ENCODE data around the gene KLHL29.

The KLHL29 gene

DNA sequence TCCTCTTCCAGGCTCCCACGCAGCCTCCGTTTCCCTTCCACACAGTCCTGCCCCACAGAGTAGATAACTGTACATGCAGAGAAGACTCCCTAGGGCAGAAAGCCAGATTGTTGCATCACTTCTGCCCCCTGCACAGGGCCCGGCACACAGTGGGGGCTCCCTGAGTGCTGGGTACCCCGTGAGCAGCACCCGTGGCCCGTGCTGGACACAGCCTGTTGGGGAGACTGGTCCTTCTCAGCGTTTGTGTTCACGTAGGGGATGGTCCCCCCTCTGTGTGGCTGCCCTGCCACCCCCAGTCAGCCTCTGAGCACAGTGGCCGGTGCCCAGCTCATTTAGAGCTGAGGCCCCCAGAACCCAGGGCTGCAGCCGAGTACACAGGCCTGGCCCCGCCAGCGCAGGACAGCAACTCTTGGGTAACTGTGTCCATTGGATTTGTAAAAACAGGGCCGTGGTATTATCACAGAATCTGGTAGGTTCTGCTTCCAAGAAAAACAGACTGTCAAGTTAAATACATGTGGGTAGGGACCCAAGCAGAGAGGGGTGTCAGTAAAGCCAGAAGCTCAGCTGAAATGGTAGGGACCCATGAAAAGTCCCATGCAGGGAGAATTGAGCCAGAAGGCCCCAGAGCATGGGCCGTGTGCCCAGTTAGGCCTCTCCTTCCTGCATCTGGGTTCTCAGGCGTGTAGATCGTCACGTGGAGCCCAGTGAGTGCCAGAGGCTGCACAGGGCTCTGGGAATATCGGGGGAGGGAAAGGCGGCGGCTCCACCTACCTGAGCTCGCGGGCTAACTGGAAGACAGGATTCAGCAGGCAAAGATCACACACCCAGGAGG lies 284.6 kb downstream of the KLHL29 start:
- no peak for DNase-seq

DNA sequence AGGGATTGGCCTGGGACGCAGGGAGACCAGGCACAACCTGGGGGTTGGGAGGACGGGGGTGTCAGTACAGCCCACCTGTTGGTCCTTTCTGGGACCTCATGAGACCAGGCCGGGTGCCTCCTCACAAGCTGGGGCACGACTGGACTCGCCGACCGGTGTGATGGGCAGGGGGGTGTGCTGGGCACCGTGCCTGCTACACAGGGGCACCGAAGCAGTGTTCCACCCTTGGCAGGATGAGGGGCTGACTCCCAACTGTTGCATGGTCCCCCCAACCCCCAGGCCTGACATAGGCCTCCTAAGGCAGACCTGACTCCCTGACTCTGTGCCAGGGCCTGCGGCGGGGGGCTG lies 285.2 kb downstream of the KLHL29 start:
- DNase-seq = no peak

DNA sequence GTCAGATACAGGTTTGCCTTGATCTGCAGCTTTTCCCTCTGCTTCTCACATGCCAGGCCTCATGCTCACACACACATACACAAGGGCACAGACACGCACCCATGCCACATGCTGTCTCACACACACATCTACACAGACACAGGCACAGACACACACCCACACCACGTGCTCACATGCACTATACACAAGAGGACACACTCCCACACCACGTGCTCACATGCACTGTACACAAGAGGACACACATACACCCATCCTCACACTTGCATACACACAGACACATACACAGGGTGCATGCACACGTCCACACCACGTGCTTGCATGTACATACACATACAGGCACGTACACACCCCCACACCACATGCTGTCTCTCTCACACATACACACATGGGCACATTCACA lies 288.1 kb downstream of the KLHL29 start:
- no peak for DNase-seq

DNA sequence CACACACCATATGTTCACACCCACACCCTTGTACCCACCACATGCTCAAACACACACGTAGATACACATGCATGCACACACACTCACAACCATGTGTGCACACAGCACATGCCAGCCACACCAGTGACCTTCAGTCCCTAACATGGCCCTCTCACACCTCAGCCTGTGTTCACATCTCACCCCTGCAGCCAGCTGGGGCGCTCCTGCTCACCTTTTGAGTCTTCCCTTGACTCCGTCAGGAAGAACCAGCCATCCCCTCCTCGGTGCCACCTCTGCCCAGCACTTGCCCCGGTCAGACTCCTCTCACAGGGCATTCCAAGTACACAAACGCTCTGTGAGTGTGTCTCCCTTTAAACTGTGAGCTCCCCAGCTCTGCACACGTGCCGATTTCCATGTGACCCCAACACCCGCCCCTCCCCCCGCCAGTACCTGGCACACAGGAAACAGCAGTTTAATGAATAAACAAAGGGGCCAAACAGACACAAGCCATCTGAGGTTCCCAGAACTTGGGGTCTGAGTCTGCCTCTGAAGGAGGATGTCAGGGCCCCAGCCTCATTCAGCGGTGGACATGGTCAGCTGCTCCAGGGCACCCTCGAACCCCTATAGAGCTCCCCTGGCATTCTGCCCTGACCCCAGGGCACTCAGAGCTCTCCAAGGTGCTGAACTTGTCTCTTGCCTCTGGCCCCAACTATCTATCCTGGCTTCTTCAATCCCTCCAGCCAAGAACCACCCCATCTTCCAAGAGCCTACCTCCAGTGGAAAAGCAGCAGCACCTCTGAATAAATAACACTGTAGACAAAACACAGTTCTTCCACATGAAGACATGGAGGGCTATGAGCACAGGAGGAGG lies 289.1 kb downstream of the KLHL29 start:
- DNase-seq = no peak

DNA sequence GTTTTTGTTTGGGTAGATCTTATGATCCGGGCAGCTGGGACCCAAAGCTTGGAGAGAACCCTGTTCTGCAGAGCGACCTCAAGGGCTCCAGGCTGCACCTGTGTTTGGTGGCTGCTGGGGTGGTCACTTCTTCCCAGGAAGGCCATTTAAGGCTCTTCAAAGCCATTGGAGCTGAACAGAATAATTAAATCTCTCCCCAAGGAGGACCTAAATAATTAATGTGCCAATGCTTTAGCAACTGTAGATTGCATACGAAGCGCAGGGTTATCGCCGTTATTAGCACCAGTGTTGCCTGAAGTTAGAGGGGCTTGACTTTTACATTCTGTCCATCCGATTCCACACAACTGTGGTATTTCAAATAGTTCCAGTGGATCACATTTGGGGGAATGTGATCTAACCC lies 290.5 kb downstream of the KLHL29 start:
- DNase-seq = no peak

DNA sequence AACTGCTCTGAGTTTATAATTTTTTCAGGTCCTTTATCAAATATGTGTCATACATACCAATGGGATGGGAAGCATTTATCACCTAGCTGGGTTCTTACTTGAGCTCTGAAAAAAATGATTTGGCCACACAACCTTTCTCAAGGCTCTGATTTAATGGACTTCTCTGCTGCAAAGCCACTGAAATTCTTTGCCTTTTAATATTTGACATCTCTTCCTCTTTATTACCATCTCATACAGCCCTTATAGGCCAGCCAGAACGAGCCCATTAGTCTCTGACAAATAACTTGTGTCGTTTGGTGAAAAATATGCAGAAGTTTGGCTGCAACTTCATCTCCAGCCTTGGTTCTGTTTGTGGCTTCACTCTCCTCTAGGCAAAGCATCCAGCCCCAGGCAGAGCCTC lies 292.9 kb downstream of the KLHL29 start:
- no peak for DNase-seq

DNA sequence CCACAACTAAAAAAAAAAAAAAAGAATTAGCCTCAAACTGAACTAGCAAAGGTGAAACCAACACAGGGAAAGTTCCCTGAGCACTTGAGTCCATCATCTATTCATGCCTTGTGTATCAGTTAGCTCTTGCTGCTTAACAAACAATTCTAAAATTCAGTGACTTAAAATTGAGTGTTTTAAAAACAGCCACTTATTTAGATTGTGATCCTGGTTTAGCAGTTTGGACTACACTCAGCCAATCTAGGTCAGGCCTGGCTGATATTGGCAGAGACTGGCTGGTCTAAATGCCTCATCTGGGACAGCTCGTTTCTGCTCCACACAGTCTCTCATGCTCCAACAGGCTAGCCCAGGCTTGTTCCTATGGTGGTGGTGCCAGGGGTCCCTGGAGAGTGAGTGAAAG lies 294.1 kb downstream of the KLHL29 start:
- no peak for DNase-seq

DNA sequence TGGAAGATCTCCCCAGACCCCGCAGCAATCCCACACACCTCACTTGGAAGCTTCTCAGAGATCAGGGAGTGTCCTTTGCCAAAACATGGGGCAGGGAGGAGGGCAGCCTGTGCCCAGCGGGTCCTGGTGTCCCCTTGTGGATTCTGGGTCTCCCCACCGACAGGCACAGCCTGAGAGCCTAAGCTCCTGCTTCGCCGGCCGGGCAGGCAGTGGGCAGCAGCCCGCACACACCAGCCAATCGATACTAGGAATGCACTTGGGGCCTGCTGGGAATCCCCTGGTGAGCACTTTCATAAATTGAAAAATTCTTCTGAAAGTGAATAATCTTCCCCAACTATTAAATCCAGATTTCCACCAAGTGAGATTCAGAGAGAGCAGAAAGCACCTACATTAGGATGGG lies 296.0 kb downstream of the KLHL29 start:
- no peak for DNase-seq

DNA sequence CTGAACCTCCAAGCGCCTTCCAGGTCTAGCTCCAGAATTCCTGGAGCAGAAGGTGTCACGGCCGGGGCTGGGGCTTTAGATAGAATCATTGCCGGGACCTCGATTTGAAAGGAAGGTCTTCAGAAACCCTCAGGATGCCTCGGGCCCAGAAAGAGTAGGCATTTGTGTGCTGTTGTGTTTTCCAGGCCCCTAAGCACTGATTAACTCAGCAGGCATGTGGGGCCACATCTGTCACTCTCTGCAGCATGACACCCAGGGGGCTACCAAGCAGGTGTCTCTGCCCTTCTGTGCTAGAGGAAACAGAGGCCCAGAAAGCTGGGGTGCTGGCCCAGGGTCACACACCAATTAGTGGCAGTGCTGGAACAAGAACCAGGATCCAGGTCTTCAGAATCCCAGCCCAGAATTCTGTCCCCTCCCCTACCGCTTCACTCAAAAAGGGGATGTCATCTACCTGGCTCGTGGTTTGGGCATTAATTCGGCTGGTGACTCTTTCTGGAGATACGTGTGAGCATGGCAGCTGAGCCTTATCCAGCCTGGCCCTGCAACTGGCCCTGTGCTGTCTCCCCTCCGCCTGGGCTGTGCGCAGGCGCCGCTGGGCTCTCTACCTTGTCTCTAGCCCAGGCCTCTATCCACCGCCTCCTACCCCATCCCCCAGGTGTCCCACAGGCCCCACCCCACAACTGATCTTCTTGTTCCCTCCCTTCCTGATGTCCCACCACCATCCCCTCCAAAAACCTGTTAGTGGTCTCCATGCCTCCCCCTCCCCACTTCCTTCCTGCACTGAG lies 296.6 kb downstream of the KLHL29 start:
- DNase-seq = no peak

DNA sequence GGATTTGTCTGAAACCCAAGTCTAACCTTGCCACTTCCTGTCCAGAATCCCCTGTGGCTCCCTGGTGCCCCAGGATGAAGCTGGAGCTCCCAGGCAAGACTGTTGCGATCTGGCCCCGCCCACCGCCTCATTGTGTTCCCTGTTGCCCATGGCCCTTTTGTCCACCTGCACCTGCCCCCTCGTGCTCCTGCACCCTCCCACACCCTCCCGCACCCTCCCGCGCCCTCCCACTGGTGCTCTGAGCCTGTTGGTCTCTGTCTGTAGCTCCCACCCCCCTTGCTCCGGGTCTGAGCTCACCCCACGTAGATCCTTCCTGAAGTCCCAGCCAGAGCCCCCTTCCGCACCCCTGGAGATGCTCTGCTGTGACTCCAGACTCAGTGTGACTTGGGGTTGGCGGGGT lies 297.5 kb downstream of the KLHL29 start:
- DNase-seq = no peak

DNA sequence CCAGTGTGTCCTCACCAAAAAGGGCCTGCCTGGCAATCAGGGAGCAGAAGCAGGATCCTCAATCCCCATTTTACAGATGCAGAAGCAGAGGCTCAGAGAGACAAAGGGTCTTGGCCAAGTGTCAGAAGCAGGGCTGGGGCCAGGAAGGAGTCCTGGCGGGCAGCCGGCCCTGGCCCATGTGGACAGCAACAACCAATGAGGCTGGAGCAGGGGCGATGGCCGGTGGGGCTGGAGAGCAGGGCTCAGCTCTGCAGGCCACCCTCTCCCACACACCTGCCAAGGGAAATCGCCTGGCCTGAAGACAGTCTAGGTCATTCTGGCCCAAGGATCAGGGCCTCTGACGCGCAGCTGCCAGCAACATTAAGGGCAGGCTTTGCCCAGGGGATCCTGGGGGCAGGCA lies 298.0 kb downstream of the KLHL29 start:
- no peak for DNase-seq

DNA sequence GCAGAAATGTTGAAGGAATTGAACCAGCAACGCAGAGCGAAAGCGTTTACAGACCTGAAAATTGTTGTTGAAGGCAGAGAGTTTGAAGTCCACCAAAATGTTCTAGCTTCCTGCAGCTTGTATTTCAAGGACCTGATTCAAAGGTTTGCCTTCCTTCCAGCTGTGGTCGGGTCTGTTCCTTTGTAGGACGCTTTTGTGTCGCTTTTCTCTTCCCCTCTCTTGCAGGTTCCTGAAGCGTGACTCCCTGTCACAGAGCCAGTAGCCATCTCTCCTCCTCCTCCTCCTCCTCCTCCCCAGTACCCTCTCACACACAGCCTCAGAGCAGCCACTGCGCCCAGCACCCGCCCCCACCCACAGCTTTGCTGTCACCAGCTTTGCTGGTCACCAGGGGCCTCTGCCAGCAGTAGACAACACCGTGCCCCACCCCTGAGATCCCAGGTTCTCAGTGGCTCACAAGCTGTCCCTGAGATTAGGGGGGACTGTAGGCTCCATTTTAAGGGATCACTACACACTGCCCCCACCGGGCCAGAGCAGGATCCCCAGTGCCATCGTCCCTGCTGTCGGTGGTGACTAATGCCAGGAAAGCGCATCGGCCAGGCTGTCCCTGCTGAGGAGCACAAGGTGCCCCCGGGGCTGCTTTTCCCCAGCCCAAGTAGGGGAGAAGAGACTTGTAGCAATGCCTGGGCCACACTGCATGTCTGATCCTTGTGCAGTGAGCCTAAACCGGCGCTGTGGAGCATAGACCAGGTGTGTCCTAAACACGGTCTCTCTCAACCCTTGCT lies 299.6 kb downstream of the KLHL29 start:
- DNase-seq = no peak

DNA sequence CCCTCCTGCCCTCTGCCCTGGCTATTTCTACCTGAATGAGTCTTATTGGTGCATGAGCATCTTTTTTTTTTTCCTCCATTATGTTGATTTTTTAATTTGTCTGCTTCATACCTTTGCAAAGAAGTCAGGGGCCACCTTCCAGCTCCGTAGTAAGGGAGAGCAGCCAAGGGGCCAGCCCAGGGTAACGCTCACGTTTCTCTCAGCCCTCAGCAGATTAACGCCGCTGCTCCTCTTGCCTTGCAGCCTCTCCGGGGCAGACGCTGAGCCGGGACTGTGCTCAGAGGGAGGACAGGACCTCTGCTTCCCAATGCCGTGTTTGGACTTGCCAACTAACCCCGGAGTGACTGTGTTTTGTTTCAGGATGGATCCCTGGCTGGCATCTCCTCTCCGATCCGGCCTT lies 300.2 kb downstream of the KLHL29 start:
- DNase-seq = no peak

DNA sequence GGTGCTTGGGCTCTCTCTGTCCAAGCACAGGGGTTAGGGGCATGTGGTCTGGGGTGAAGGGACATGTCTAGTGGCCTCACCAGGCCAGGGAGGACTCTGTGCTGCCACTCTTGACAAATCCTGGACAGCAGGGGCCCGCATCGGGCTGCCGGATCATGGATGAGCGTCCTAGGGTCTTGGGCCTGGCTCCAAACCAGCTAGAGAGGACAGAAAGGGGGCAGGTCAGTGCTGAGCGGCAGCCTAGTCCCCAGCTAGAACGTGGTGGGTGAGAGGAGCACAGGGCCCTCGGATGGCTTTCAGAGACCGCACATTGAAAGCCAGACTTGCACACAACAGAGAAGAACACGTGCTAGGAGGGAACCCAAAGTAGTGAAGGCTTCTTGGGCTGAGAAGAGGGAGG lies 300.7 kb downstream of the KLHL29 start:
- DNase-seq = no peak

DNA sequence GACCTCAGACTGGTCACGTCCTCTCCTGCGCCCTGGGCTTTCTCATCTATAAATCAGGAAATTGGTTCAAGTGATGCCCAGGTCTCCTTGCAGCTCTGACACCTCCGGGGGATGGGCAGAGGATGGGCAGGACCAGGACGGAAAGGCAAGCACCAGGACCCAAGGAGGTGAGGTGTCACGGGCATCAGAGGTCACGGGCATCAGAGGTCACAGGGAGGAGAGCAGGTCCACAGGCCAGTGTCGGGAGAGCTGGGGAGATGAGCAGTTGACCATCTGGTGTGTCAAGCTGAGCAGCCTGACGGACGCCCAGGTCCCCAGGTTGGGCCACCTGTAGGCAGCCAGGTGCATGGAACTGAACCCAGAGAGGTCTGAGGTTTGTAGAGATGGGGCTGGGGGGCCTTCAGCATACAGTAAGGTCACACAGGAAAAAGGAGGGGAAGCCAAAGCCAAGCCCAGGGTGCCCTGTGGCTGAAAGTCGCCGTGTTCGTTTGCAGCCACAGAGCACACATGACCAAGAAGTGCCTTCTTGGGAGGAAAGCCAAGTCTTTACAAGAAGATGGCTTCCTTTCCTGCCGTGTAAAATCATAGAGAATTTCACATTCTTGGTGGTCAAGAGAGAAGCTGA lies 301.5 kb downstream of the KLHL29 start:
- DNase-seq = no peak

DNA sequence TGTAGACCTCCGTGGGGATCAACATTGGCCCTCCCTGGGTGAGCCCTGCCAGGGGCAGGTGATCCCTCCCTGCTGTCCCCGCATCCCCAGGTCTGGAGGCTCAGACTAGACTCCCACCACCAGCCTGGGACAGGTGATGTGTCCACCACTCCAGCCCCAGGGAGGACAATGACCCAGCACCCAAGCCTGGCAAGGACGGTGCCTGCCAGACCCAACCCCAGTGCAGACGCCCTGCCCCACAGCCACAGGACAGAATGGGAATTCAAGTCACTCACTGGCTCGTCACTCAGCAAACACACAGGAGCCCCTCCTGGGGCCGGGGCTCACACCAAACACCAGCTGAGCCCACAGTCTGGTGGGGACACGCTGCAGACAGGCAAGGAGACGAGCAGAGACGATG lies 302.2 kb downstream of the KLHL29 start:
- DNase-seq = no peak

DNA sequence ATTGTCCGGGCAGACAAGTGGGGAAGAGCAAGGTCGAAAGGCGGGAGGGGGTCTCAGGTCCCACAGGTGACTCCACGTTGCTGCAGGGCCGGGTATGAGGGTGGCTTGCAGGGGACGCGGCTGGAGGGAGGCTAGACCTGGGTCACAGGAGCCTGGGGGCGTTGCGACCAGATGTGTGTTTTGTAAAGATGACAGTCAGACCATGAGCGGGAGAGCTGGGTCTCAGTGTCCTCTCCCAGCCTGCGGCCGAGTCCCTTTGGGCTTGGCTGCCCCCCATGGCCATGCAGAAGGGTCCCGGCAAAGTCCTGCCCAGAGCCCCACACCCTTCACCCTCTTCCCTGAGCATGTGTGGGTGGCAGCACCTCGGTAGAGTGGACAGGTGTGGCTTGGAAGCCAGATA lies 302.7 kb downstream of the KLHL29 start:
- no peak for DNase-seq

DNA sequence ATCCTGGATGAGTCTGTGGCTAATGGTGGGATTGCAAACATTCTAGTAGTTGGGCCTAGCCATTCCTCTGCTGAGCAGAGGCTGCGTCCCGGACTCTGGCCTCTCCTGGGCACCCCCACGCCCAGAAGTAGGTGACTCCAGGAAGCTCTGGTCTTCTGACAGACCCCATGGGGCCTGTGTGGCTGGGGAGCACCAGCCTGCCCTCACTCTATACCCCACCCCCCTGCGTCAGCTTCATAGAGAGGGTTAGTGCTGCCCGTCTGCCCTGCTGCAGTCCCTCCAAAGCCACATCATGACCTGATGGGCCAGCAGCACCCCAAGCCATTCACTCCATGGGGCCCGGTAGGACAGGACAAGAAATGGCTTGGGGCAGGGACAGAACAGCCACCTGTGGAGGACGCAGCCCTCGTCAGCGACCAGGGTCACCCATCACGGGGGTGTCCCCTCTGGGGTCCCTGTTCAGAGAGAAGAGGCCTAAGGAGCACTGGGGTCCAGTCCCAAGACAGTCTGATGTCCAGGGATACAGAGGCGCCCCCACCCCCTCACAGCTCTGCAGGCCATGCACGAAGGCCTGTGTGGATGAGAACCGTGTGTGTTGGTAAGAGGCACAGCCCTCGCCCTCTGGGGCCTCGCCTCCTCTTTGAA lies 303.6 kb downstream of the KLHL29 start:
- DNase-seq = no peak

DNA sequence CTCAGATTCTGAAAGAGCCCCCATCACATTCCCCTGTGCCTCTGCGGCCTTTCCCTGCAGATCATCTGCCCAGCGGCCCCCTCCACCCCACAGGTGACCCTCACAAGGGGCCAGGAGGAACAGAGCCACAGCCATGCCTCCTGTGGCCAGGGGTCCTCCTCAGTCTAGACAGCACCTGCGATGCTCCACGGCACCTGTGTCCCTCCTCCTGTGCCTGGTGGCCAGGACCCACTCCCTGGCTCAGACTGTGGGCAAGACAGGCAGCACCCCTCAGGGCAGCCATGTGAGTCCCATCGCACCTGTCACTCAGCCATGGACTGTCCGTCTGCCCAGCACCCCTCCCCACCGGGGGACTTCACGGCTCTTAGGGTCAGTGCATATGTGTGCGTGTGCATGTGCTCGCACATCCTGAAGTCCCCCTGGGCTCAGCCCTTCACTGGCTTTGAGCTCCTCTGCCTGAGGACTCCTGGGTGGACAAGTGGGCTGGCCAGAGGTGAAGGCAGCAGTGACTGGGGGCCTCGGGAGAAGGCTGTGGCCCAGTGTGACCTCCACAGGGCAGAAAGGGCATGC lies 304.2 kb downstream of the KLHL29 start:
- DNase-seq = no peak

DNA sequence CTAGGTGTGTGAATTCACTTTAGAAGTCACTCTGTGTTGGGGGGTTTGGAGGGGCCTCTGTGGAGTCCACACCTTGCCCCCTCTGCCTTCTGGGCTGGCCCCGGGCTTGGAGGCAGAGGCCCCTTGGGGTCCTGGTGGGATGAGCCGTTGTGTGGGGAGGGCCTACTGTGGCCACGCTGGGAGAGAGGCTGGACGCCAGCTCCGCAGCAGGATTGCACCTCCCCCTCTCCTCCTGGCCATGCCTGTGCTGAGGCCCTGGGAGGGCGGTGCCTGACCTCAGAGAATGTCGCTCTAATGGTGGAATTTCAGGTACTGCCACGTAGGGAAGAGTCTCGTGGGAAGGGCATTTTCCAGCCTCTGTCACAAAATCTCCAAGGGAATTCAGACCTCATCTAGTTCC lies 304.9 kb downstream of the KLHL29 start:
- no peak for DNase-seq

DNA sequence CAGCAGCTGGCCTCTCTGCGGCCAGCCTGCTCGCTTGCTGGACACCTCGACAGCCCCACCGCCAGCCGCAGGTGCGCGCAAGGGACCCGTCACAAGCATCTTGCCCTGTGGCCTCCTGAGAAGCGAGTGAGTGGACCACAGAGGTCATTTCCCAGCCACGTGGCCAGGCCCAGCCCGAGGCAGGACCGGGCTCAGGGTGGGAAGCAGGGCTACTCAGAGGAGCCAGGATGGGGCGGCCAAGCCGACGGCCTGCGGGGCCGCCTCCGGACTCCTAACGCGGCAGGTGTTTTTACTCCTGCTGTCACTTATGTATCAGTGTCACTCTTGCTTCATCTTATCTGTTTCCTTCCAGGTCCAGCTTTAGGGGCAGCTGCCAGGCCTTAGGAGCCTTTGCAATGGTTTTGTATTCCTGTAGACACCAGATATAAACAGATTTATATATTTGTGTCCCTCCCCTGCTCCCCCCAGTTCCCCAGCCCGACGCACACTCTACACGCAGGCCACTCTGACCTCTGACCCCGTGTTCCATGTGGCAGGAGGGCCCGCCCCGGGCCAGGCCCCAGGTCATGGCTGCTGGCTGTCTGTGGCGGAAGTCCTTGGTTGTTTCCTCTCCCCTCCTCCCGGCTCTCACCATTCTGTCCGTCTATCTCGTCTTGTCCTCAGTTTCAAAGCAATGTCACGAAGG lies 305.6 kb downstream of the KLHL29 start:
- no peak for DNase-seq

Data from activated CD4-positive, alpha-beta T cell treated with anti-CD3 and anti-CD28 coated beads for 1 hour (primary cell).